Panc1 (cell line): ENCODE measurements around the gene PPP1R14C. TPM values are rescaled to one million over a fixed set of nuclear protein-coding genes. Genes with fewer than 3 reads are reported as not detected.

Experiments used
- ATAC-seq: fragments of 200-7000 bp; cut with Tn5 transposase; 2 replicates; pipeline ENCODE4 v1.9.1; 2020; ENCODE audit warnings: mild to moderate bottlenecking, moderate library complexity
- BruUV-seq: library from RNA; stranded (reverse); fragments of 400-500 nt; replicated peaks from 2 replicates; lab custom pipeline; 2021; lab: Mats Ljungman, UMichigan
- CTCF ChIA-PET: fragments of 300-600 bp; sonication (Branson Sonifier 250); formaldehyde crosslinking; loops from one replicate; lab custom pipeline; 2022; ENCODE audit warnings: antibody characterized with exemption; lab: Charles Lee
- POLR2A ChIA-PET: fragments of 300-600 bp; sonication (Branson Sonifier 250); formaldehyde crosslinking; loops from one replicate; lab custom pipeline; 2022; ENCODE audit warnings: antibody characterized with exemption; lab: Charles Lee
- DNase-seq: peaks from one replicate; pipeline ENCODE4 v3.0.0-alpha.2; 2010; ENCODE audit warnings: low read depth, low spot score
- H3K27ac ChIP-seq: 2 replicates; pipeline ENCODE4 v1.5.1; 2011; ENCODE audit warnings: mild to moderate bottlenecking, low read length, inconsistent platforms
- H3K27me3 ChIP-seq: fragments of 200-500 bp; sonication (Bioruptor generic); 2 replicates; pipeline ENCODE4 v1.6.0; 2014; ENCODE audit warnings: low read length, inconsistent platforms; ENCODE audit not compliant: control insufficient read depth, insufficient read depth
- H3K36me3 ChIP-seq: fragments of 200-500 bp; sonication (Bioruptor generic); 2 replicates; pipeline ENCODE4 v1.5.1; 2014; ENCODE audit warnings: inconsistent platforms, mild to moderate bottlenecking, low read length, moderate library complexity; ENCODE audit not compliant: control insufficient read depth, insufficient read depth
- H3K4me1 ChIP-seq: 2 replicates; pipeline ENCODE4 v1.5.1; 2011; ENCODE audit warnings: inconsistent platforms, mild to moderate bottlenecking, low read length, moderate library complexity; ENCODE audit not compliant: control insufficient read depth, insufficient read depth
- H3K4me3 ChIP-seq, 2 experiments: 2 replicates each; pipeline ENCODE4 v1.5.1; 2011 to 2012; ENCODE audit warnings: low read depth in 2 of 2, low read length in 2 of 2, mild to moderate bottlenecking in 2 of 2, inconsistent platforms in 1 of 2, moderate library complexity in 1 of 2
- H3K9me3 ChIP-seq: fragments of 200-500 bp; sonication (Bioruptor generic); 2 replicates; pipeline ENCODE4 v1.5.1; 2014; ENCODE audit warnings: low read depth, mild to moderate bottlenecking, inconsistent platforms, low read length, moderate library complexity; ENCODE audit not compliant: control insufficient read depth, insufficient read depth
- CTCF ChIP-seq: fragments of 450-650 bp; IDR thresholded peaks from 2 replicates; pipeline ENCODE4 v1.5.1; 2017; ENCODE audit warnings: mild to moderate bottlenecking
- POLR2AphosphoS5 ChIP-seq: IDR thresholded peaks from 2 replicates; pipeline ENCODE4 v1.6.1; 2012; ENCODE audit warnings: mild to moderate bottlenecking, low read depth, low read length, moderate library complexity
- REST ChIP-seq, 2 experiments: IDR thresholded peaks; 2 replicates each; pipeline ENCODE4 v1.6.1; 2011 to 2012; ENCODE audit warnings: low read depth in 2 of 2, control low read depth in 1 of 2, low read length in 1 of 2, mild to moderate bottlenecking in 1 of 2, moderate library complexity in 1 of 2; ENCODE audit not compliant: insufficient read depth in 1 of 2
- SIN3A ChIP-seq: IDR thresholded peaks from 2 replicates; pipeline ENCODE4 v1.6.1; 2012; ENCODE audit warnings: low read depth, mild to moderate bottlenecking, low read length, moderate library complexity, borderline replicate concordance; ENCODE audit not compliant: insufficient read depth
- TCF7L2 ChIP-seq: IDR thresholded peaks from 2 replicates; pipeline ENCODE4 v1.6.1; 2011; ENCODE audit warnings: mild to moderate bottlenecking, low read depth, low read length, inconsistent platforms
- in situ Hi-C: cut with HindIII; loops from 2 replicates; pipeline ENCODE4 v1.10.0; 2016; ENCODE audit warnings: low sequenced_read_pairs, low pct_unique_long_range_greater_than_20kb
- intact Hi-C: fragments of 100-400 bp; cut with micrococcal nuclease; formaldehyde crosslinking; loops from one replicate; pipeline ENCODE4 v1.10.0; 2022; ENCODE audit not compliant: unreplicated experiment
- total RNA-seq: library from RNA; stranded (reverse); gene quantifications from one replicate; pipeline ENCODE4 v1.2.1, GENCODE V29; 2021; ENCODE audit not compliant: unreplicated experiment

The PPP1R14C gene
- total RNA-seq, 1 experiment from 2014 or later, result not detected

DNA sequence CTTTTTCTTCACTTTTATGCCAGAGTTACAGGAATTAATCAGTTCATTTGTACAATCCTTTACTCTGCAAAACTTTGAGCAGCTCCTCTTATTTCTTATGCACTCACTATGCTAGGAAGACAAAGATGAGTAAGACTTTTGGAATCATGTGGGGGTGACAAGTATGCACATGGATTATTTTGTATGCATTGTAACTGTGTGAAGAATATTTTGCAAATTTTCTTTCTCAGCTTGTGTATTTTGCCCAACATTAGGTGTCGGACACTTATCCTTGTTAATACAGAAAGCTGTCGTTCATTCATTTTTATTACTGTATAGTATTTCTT is 88.6 kb downstream of the PPP1R14C start:
- ATAC-seq, result no peak
- in situ Hi-C loops (no loop called here), intact Hi-C loops (no loop called here)
- DNase-seq, result no peak
- ChIA-PET POLR2A (no interaction called here), CTCF (no interaction called here)
- H3K36me3 ChIP-seq, result no peaks in the 10 kb centered on the region
- no peak overlapping the region for H3K4me3 ChIP-seq
- TF ChIP-seq CTCF (no peak), POLR2AphosphoS5 (no peak), SIN3A (no peak), TCF7L2 (no peak), REST (IDR thresholded peaks at IDR 0.05; ENCODE audit: insufficient read depth in 1 of 2, low read depth in 2 of 2, low read length in 1 of 2) (no peak)
- H3K4me1 ChIP-seq, result no peaks in the 10 kb centered on the region
- no peaks in the 10 kb centered on the region for H3K9me3 ChIP-seq
- BruUV-seq, result no TSS peak
- peaks cover 16% of the 10 kb centered on the region for H3K27me3 ChIP-seq
- no peak overlapping the region for H3K27ac ChIP-seq

DNA sequence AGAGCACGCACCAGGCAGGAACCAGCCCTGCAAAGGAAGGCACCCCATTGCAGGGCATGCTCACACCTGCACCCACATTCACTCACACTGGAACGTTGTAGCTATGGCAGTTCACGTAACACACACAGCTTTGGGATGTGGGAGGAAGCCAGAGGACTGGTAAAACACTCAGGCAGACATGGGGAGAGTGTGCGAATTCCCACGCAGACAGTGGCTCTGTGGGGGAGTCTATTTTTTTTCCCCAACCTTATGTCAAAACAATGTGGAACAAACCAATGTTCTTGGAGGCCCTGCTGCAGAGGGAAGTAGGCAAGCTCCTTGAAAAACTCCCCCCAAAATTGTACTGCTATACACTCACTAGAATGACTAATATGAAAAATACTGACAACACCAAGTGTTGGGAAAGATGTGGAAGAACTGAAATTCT is 91.0 kb downstream of the PPP1R14C start:
- CTCF ChIA-PET, result no interaction called here
- Histone ChIP-seq H3K4me3 (no peak overlapping the region), H3K27ac (no peak overlapping the region), H3K4me1 (no peaks in the 10 kb centered on the region), H3K9me3 (no peaks in the 10 kb centered on the region), H3K27me3 (peaks cover 8% of the 10 kb centered on the region), H3K36me3 (no peaks in the 10 kb centered on the region)
- ATAC-seq, result no peak
- BruUV-seq, result no TSS peak
- DNase-seq, result no peak
- in situ Hi-C loops (no loop called here), intact Hi-C loops (no loop called here)
- POLR2A ChIA-PET, result no interaction called here
- TF ChIP-seq SIN3A, result no peak
- TF ChIP-seq REST (IDR thresholded peaks at IDR 0.05; ENCODE audit: insufficient read depth in 1 of 2, low read depth in 2 of 2, low read length in 1 of 2), result no peak
- no peak for TF ChIP-seq POLR2AphosphoS5
